GM18868 (cell line): ENCODE results near the gene DENND2A.
"Not testable (repeated sequence)": the region's sequence is repeated elsewhere in the genome, so short reads cannot be mapped to it uniquely, and the experiment has no call there.

Source experiments
- ATAC-seq: cut with Tn5 transposase; IDR thresholded peaks from one replicate; pipeline ENCODE4 v1.9.1; 2021; ENCODE audit warnings: mild to moderate bottlenecking, moderate library complexity; ENCODE audit not compliant: unreplicated experiment

Gene DENND2A

GRCh38 chr7:140646931-140647647 lies 6.5 kb upstream of the DENND2A start:
- peak; percentile 71 for ATAC-seq

- no peak for ATAC-seq
Measured at GRCh38 chr7:140645166-140645900, 4.7 kb upstream of the DENND2A start.

DNA sequence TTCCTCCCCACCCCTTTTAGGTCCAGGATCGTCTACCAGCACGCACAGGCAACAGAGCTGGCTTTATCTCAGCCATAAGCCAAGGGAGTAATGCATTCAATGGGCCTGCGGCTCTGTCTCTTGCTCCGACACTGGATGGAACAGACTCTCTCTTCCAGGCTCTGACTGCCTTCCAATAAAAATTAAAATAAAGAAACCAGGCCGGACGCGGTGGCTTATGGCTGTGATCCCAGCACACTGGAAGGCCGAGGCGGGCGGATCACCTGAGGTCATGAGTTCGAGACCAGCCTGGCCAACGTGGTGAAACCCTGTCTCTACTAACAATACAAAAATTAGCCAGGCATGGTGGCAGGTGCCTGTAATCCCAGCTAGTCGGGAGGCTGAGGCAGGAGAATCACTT lies 4.1 kb upstream of the DENND2A start:
- not testable (repeated sequence) for ATAC-seq

DNA sequence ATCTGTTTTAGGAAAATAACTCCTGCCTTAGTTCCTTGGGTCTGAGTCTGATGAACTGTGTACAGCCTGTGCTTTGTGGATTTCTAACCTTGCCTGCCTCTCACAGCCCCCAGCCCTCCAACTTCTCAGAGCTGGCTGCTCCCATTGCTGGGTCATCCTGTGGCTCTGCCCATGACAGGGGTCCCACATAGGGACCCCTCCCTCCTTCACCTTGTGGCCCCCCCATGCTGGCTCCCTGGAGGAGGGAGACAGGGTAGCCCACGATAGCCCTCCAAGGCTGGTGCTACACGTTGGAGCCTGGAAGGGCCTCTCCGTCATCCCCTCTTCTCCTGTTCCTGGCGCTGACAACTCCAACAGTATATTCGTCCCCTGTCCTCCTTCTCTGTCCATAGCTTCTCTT lies 2.8 kb upstream of the DENND2A start:
- no peak for ATAC-seq

- ATAC-seq: no peak
Measured at GRCh38 chr7:140641524-140642195, 1.0 kb upstream of the DENND2A start.

GRCh38 chr7:140640060-140640637 lies 464 bp downstream of the DENND2A start:
- no peak for ATAC-seq

- ATAC-seq: no peak
Measured at GRCh38 chr7:140639366-140640053, 1.1 kb downstream of the DENND2A start.

DNA sequence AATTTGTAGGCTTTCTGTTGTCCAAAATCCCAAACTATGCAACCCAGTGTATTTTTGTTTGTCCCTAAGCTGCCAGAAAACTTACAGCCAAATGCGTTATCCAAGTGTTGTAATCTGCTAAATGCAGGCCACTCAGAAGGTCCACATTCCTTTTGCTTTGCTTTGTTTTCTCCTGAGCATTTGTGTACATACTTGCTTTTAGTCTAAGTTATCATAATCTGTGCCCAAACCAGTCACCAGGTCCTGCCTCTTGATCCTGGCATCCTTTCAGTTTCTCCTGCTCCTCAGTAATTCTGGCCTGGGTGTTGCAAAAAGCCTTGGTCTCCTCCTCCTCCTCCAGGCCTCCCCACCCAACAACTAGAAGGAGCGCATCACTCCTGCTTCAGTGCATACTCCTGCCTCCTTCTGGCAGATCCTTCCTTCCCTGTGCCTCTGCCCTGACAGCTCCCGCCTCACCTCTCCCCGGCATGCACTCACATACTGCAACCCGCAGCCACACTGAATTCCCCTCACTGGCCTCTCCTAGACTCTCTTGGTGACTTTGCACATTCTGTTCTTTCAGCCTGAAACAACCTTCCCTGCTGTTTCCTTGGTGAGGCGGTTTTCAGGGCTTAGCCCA lies 2.3 kb downstream of the DENND2A start:
- ATAC-seq: no peak

- no peak for ATAC-seq
Measured at GRCh38 chr7:140637400-140637799, 3.2 kb downstream of the DENND2A start.

DNA sequence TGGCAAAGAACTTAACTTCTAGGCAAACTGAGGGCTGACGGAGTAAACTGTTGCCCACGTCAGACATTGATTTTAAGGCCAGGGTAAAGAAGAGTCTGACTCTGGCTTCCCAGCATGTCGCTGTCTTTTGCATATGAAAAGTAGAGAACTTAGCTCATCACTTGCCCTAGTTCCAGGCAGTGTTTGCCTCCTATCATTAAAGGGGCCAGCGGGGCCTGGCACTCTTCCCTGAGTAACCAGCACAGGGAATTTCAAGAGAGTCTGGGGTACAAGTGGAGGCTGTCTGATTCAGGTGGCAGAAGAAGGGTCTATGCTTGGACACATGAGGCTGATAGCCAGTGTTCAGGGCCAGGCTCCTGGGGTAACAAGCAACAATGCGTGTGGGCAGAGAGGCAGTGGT lies 4.8 kb downstream of the DENND2A start:
- ATAC-seq: no peak

DNA sequence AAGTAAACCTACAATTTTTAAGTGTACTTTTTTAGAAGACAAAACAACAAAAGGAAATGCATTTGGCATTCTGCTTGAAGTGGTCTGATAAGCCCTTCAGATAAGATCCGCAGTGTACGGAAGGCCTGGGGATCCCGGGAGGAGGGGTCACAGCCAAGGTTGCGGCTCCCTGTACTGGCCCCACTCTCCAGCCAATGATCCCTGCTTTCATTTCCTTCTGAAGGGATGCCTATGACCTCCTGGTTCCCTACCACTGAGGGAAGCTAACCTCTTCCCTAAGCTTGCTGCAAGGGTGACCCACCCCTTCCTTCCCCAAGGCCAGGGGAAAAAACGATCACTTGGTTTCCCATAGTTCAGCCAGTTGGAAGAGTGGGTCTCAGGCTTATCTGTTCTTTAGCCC lies 5.3 kb downstream of the DENND2A start:
- ATAC-seq: no peak

DNA sequence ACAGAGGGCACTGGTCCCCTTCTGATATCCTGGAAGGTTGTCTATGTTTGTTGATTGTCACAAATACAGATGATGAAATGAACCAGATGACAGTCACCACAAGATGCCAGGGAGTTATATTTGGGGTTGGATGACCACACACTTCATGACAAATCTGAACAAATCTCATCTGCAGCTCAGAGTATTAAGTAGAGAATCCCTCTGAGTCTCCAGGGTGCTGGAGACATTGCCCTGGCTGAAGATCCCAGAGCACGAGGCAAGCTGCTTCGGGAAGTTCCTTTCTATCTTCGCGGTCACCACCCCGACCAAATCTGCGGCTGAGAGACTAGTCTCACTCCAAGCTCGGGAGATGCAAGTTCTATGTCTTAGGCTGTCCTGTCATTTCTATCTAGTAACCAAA lies 9.0 kb downstream of the DENND2A start:
- no peak for ATAC-seq

GRCh38 chr7:140631021-140631420 lies 9.6 kb downstream of the DENND2A start:
- ATAC-seq: no peak

GRCh38 chr7:140625908-140626868 lies 14.4 kb downstream of the DENND2A start:
- ATAC-seq: no peak

DNA sequence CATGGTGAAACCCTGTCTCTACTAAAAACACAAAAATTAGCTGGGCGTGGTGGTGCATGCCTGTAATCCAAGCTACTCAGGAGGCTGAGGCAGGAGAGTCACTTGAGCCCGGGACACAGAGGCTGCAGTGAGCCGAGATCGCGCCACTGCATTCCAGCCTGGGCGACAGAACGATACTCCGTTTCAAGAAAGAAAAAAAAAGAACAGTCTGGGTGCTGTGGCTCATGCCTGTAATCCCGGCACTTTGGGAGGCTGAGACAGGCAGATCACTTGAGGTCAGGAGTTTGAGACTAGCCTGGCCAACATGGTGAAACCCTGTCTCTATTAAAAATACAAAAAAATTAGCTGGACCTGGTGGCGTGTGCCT lies 15.4 kb downstream of the DENND2A start:
- ATAC-seq: not testable (repeated sequence)

- no peak for ATAC-seq
Measured at GRCh38 chr7:140624392-140625191, 16.0 kb downstream of the DENND2A start.

GRCh38 chr7:140623980-140624379 lies 16.6 kb downstream of the DENND2A start:
- no peak for ATAC-seq

- ATAC-seq: peak; percentile 62
Measured at GRCh38 chr7:140621401-140622021, 19.1 kb downstream of the DENND2A start.
